GM12801 (cell line): ENCODE results near the gene SKOR1.

Source experiments
- CTCF ChIP-seq: IDR thresholded peaks from one replicate; pipeline ENCODE4 v1.5.1; 2011; ENCODE audit warnings: control low read depth; ENCODE audit not compliant: insufficient read length; ENCODE audit errors: extremely low read depth

The SKOR1 gene

GRCh38 chr15:67831363-67831762, 6.1 kb downstream of the SKOR1 start:
- TF ChIP-seq CTCF, result no peak

- no peak for TF ChIP-seq CTCF
These were observed 6.8 kb downstream of the SKOR1 start for GRCh38 chr15:67832031-67832551.

GRCh38 chr15:67832897-67833709, 7.8 kb downstream of the SKOR1 start:
- no peak for TF ChIP-seq CTCF

- TF ChIP-seq CTCF, result no peak
These were observed 8.6 kb downstream of the SKOR1 start for GRCh38 chr15:67833710-67834511.

- no peak for TF ChIP-seq CTCF
These were observed 9.4 kb downstream of the SKOR1 start for GRCh38 chr15:67834581-67835296.

- TF ChIP-seq CTCF, result no peak
These were observed 10.2 kb downstream of the SKOR1 start for GRCh38 chr15:67835297-67836133.

GRCh38 chr15:67836134-67836455, 10.8 kb downstream of the SKOR1 start:
- TF ChIP-seq CTCF, result no peak
